IPS-15b (cell line): ENCODE results near the gene STARD9.

Experiments
- H3K27me3 ChIP-seq: one replicate; pipeline ENCODE4 v1.6.1; 2013; ENCODE audit warnings: low read length; ENCODE audit not compliant: control insufficient read depth, insufficient read depth
- H3K36me3 ChIP-seq: one replicate; pipeline ENCODE4 v1.6.1; 2013; ENCODE audit warnings: low read length; ENCODE audit not compliant: control insufficient read depth, insufficient read depth
- H3K4me1 ChIP-seq: one replicate; pipeline ENCODE4 v1.6.1; 2013; ENCODE audit warnings: mild to moderate bottlenecking, low read length; ENCODE audit not compliant: control insufficient read depth, insufficient read depth
- H3K4me3 ChIP-seq: one replicate; pipeline ENCODE4 v1.5.1; 2013; ENCODE audit warnings: low read depth, low read length
- H3K9ac ChIP-seq: one replicate; pipeline ENCODE4 v1.6.1; 2013; ENCODE audit warnings: low read depth, mild to moderate bottlenecking, low read length
- H3K9me3 ChIP-seq: one replicate; pipeline ENCODE4 v1.6.1; 2013; ENCODE audit warnings: mild to moderate bottlenecking, low read length; ENCODE audit not compliant: control insufficient read depth, insufficient read depth

Gene STARD9

GRCh38 chr15:42707873-42708544 is 132.6 kb downstream of the STARD9 start:
- H3K27me3 ChIP-seq, result no peaks in the 10 kb centered on the region
- no peaks in the 10 kb centered on the region for H3K9me3 ChIP-seq
- H3K9ac ChIP-seq, result no peak overlapping the region
- H3K4me3 ChIP-seq, result no peak overlapping the region
- no peaks in the 10 kb centered on the region for H3K36me3 ChIP-seq
- H3K4me1 ChIP-seq, result no peaks in the 10 kb centered on the region

- Histone ChIP-seq H3K9ac (no peak overlapping the region), H3K9me3 (no peaks in the 10 kb centered on the region), H3K4me1 (no peaks in the 10 kb centered on the region), H3K27me3 (no peaks in the 10 kb centered on the region), H3K36me3 (no peaks in the 10 kb centered on the region), H3K4me3 (no peak overlapping the region)
These were observed 135.3 kb downstream of the STARD9 start for GRCh38 chr15:42710662-42711061.

GRCh38 chr15:42711746-42712145 is 136.3 kb downstream of the STARD9 start:
- H3K36me3 ChIP-seq, result no peaks in the 10 kb centered on the region
- no peaks in the 10 kb centered on the region for H3K9me3 ChIP-seq
- no peak overlapping the region for H3K9ac ChIP-seq
- no peak overlapping the region for H3K4me3 ChIP-seq
- H3K27me3 ChIP-seq, result no peaks in the 10 kb centered on the region
- H3K4me1 ChIP-seq, result no peaks in the 10 kb centered on the region

- Histone ChIP-seq H3K27me3 (no peaks in the 10 kb centered on the region), H3K36me3 (no peaks in the 10 kb centered on the region), H3K4me3 (no peak overlapping the region), H3K4me1 (no peaks in the 10 kb centered on the region), H3K9ac (no peak overlapping the region), H3K9me3 (no peaks in the 10 kb centered on the region)
These were observed 137.2 kb downstream of the STARD9 start for GRCh38 chr15:42712584-42712983.

- Histone ChIP-seq H3K4me1 (no peaks in the 10 kb centered on the region), H3K4me3 (no peak overlapping the region), H3K9ac (no peak overlapping the region), H3K9me3 (no peaks in the 10 kb centered on the region), H3K27me3 (no peaks in the 10 kb centered on the region), H3K36me3 (no peaks in the 10 kb centered on the region)
These were observed 140.7 kb downstream of the STARD9 start for GRCh38 chr15:42716125-42716524.

- no peaks in the 10 kb centered on the region for H3K9me3 ChIP-seq
- no peaks in the 10 kb centered on the region for H3K4me1 ChIP-seq
- H3K27me3 ChIP-seq, result no peaks in the 10 kb centered on the region
- no peak overlapping the region for H3K4me3 ChIP-seq
- H3K36me3 ChIP-seq, result no peaks in the 10 kb centered on the region
- H3K9ac ChIP-seq, result no peak overlapping the region
These were observed 141.2 kb downstream of the STARD9 start for GRCh38 chr15:42716626-42717025.

GRCh38 chr15:42719043-42719442 is 143.6 kb downstream of the STARD9 start:
- Histone ChIP-seq H3K9me3 (no peaks in the 10 kb centered on the region), H3K9ac (no peak overlapping the region), H3K36me3 (peaks cover 3% of the 10 kb centered on the region), H3K4me1 (no peaks in the 10 kb centered on the region), H3K4me3 (no peak overlapping the region), H3K27me3 (no peaks in the 10 kb centered on the region)

GRCh38 chr15:42720071-42720470 is 144.7 kb downstream of the STARD9 start:
- H3K9me3 ChIP-seq, result no peaks in the 10 kb centered on the region
- no peaks in the 10 kb centered on the region for H3K27me3 ChIP-seq
- no peak overlapping the region for H3K9ac ChIP-seq
- no peak overlapping the region for H3K4me3 ChIP-seq
- peaks cover 13% of the 10 kb centered on the region for H3K36me3 ChIP-seq
- no peaks in the 10 kb centered on the region for H3K4me1 ChIP-seq

GRCh38 chr15:42721016-42721415 is 145.6 kb downstream of the STARD9 start:
- Histone ChIP-seq H3K36me3 (peaks cover 16% of the 10 kb centered on the region), H3K4me1 (no peaks in the 10 kb centered on the region), H3K4me3 (no peak overlapping the region), H3K9ac (no peak overlapping the region), H3K27me3 (no peaks in the 10 kb centered on the region), H3K9me3 (no peaks in the 10 kb centered on the region)

GRCh38 chr15:42721916-42722315 is 146.5 kb downstream of the STARD9 start:
- H3K4me3 ChIP-seq, result no peak overlapping the region
- H3K9ac ChIP-seq, result no peak overlapping the region
- no peaks in the 10 kb centered on the region for H3K27me3 ChIP-seq
- H3K4me1 ChIP-seq, result no peaks in the 10 kb centered on the region
- H3K36me3 ChIP-seq, result peaks cover 24% of the 10 kb centered on the region
- H3K9me3 ChIP-seq, result no peaks in the 10 kb centered on the region

- Histone ChIP-seq H3K9ac (no peak overlapping the region), H3K4me3 (no peak overlapping the region), H3K4me1 (no peaks in the 10 kb centered on the region), H3K9me3 (no peaks in the 10 kb centered on the region), H3K36me3 (peaks cover 24% of the 10 kb centered on the region), H3K27me3 (no peaks in the 10 kb centered on the region)
These were observed 147.7 kb downstream of the STARD9 start for GRCh38 chr15:42723068-42723467.

GRCh38 chr15:42724276-42724675 is 148.9 kb downstream of the STARD9 start:
- H3K9ac ChIP-seq, result no peak overlapping the region
- H3K36me3 ChIP-seq, result peaks cover 32% of the 10 kb centered on the region
- H3K9me3 ChIP-seq, result no peaks in the 10 kb centered on the region
- H3K27me3 ChIP-seq, result no peaks in the 10 kb centered on the region
- no peak overlapping the region for H3K4me3 ChIP-seq
- peaks cover 6% of the 10 kb centered on the region for H3K4me1 ChIP-seq
